SU-DHL-6 (cell line): ENCODE results near the gene NANOS2.

ENCODE experiments used
- H2AFZ ChIP-seq: fragments of 200-600 bp; sonication (generic); 2 replicates; pipeline ENCODE4 v1.6.1; 2014; ENCODE audit warnings: low read depth, mild to moderate bottlenecking, moderate library complexity, mixed read lengths, antibody characterized with exemption, low read length; ENCODE audit not compliant: severe bottlenecking
- H3F3A ChIP-seq: fragments of 200-600 bp; shearing (Covaris generic); 2 replicates; pipeline ENCODE4 v1.6.0; 2016; ENCODE audit warnings: antibody characterized with exemption, mild to moderate bottlenecking; ENCODE audit not compliant: insufficient read depth
- H3K27ac ChIP-seq: fragments of 200-600 bp; sonication (generic); 2 replicates; pipeline ENCODE4 v1.5.1; 2016; ENCODE audit warnings: low read depth, mild to moderate bottlenecking, low read length, moderate library complexity, mixed read lengths
- H3K27me3 ChIP-seq: fragments of 200-600 bp; sonication (generic), shearing (Covaris generic); 2 replicates; pipeline ENCODE4 v1.6.0; 2014; ENCODE audit warnings: mild to moderate bottlenecking, low read length
- H3K36me3 ChIP-seq: fragments of 200-600 bp; sonication (generic); 2 replicates; pipeline ENCODE4 v1.6.1; 2014; ENCODE audit warnings: mild to moderate bottlenecking, low read length, mixed read lengths
- H3K4me2 ChIP-seq: fragments of 300-600, 200-600 bp; shearing (Covaris generic), sonication (generic); 2 replicates; pipeline ENCODE4 v1.6.0; 2014; ENCODE audit warnings: low read length, low read depth, mild to moderate bottlenecking; ENCODE audit not compliant: poor library complexity, severe bottlenecking
- H3K4me3 ChIP-seq: fragments of 200-600 bp; sonication (generic); 2 replicates; pipeline ENCODE4 v1.5.1; 2014; ENCODE audit warnings: antibody characterized with exemption, low read length, mild to moderate bottlenecking, mixed read lengths; ENCODE audit not compliant: insufficient read depth, poor library complexity, severe bottlenecking
- H3K79me2 ChIP-seq: fragments of 200-600 bp; sonication (generic); 2 replicates; pipeline ENCODE4 v1.6.1; 2014; ENCODE audit warnings: mild to moderate bottlenecking, low read length, moderate library complexity; ENCODE audit not compliant: insufficient read depth
- H3K9ac ChIP-seq: fragments of 200-600 bp; sonication (generic); 2 replicates; pipeline ENCODE4 v1.7.0; 2014; ENCODE audit warnings: mild to moderate bottlenecking, low read length
- H3K9me2 ChIP-seq: fragments of 200-600 bp; sonication (generic); replicated peaks from 2 replicates; pipeline ENCODE4 v1.6.1; 2014; ENCODE audit warnings: low read length; ENCODE audit not compliant: insufficient read depth
- H3K9me3 ChIP-seq: fragments of 200-600 bp; sonication (generic); 2 replicates; pipeline ENCODE4 v1.6.1; 2014; ENCODE audit warnings: low read length, mixed read lengths; ENCODE audit not compliant: insufficient read depth
- H4K20me1 ChIP-seq: fragments of 200-600 bp; sonication (generic); 2 replicates; pipeline ENCODE4 v1.6.1; 2014; ENCODE audit warnings: low read depth, mild to moderate bottlenecking, antibody characterized with exemption, low read length, moderate library complexity, mixed read lengths
- CTCF ChIP-seq: fragments of 200-600 bp; sonication (generic); IDR thresholded peaks from one replicate; pipeline ENCODE4 v1.5.1; 2017; ENCODE audit warnings: antibody characterized with exemption, mild to moderate bottlenecking, low read length, moderate library complexity; ENCODE audit not compliant: insufficient read depth, poor library complexity, severe bottlenecking
- EZH2phosphoT487 ChIP-seq: fragments of 200-600 bp; sonication (generic), shearing (Covaris generic); conservative IDR thresholded peaks from 2 replicates; pipeline ENCODE4 v1.6.1; 2018; ENCODE audit warnings: mild to moderate bottlenecking, antibody characterized with exemption, low read length, moderate library complexity, mixed read lengths

Gene NANOS2

DNA sequence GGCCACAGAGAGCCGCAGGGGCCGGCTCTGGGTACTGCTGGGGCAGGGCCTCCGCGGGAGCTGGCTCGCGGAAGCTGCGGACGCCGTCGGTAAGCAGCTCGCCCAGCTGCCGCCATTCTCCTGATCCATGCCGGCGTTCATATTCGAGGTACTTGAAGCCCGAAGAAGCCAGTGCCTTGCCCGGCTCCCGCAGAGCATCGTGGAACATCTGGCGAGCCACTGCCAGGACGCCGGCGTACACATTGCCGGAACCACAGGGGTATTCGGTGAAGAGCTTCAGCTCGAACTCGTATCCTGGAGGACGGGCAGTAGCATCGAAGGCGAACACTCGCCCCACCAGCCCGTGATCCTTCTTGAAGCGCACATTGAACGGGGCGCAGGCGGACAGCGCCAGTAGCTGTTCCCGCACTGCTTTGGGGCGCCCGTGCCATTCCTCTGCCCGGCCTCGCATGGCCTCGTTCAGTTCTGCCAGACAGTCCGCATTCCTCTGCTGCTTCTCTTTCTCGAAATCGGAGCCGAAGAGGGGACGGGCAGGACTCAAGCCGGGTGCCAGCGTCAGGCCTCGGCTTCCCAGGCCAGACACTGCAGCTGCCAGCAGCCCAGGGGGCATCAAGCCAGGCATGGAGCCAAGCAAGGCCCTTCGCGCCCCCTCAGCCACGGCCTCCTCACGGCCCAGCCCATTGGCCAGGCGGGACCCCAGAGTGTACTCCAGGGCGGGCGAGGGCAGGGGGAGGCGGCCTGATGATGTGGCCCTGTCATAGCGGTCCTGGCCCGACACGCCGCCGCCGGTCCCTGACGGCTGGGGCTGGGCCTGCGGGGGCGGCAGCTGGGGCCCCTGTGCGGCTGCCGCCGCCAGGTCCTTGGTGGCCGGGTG is 29.7 kb downstream of the NANOS2 start:
- Histone ChIP-seq H3K4me2 (peak overlapping the region; percentile 86), H3K36me3 (no peaks in the 10 kb centered on the region), H3K9me2 (no peaks in the 10 kb centered on the region), H3K9me3 (no peaks in the 10 kb centered on the region), H2AFZ (no peak overlapping the region), H3K4me3 (peak overlapping the region; percentile 79), H4K20me1 (no peaks in the 10 kb centered on the region), H3F3A (peaks cover 18% of the 10 kb centered on the region), H3K79me2 (peaks cover 12% of the 10 kb centered on the region; the same call in 1 of the 2 replicates), H3K27me3 (no peaks in the 10 kb centered on the region), H3K9ac (peak overlapping the region; percentile 87), H3K27ac (peak overlapping the region; percentile 78)
- TF ChIP-seq CTCF (no peak), EZH2phosphoT487 (no peak)

- Histone ChIP-seq H3K27ac (no peak overlapping the region), H3F3A (peaks cover 10% of the 10 kb centered on the region), H2AFZ (no peak overlapping the region), H3K9me3 (no peaks in the 10 kb centered on the region), H3K4me3 (peak overlapping the region; percentile 39), H3K9me2 (no peaks in the 10 kb centered on the region), H3K9ac (no peak overlapping the region), H3K4me2 (peak overlapping the region; percentile 50), H4K20me1 (no peaks in the 10 kb centered on the region), H3K36me3 (no peaks in the 10 kb centered on the region), H3K27me3 (no peaks in the 10 kb centered on the region), H3K79me2 (peaks cover 12% of the 10 kb centered on the region; the same call in 1 of the 2 replicates)
- TF ChIP-seq EZH2phosphoT487: no peak
- no peak for TF ChIP-seq CTCF
These were observed 30.5 kb downstream of the NANOS2 start for GRCh38 chr19:45883881-45884681.

DNA sequence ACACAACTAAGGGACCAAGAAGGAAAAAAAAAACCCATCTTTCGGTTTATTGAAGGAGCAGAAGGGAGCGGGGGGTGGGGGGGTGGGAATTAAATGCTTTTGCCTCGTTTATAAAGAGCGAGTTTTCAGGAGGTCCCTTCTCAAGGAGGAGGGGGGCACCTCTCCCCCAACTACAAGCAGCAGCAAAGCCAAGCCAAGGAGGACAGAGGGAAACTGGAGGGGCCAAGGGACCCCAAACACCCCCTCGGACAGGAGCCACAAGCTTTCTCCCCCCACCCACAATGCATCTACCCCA is 31.0 kb downstream of the NANOS2 start:
- Histone ChIP-seq H3K27ac (no peak overlapping the region), H3K27me3 (no peaks in the 10 kb centered on the region), H4K20me1 (no peaks in the 10 kb centered on the region), H3K4me2 (peak overlapping the region; percentile 80), H3K79me2 (peaks cover 12% of the 10 kb centered on the region; the same call in 1 of the 2 replicates), H3F3A (peaks cover 7% of the 10 kb centered on the region), H3K9me2 (no peaks in the 10 kb centered on the region), H3K9me3 (no peaks in the 10 kb centered on the region), H2AFZ (no peak overlapping the region), H3K9ac (no peak overlapping the region; the same call in 1 of the 2 replicates), H3K36me3 (no peaks in the 10 kb centered on the region), H3K4me3 (peak overlapping the region; percentile 39)
- no peak for TF ChIP-seq EZH2phosphoT487
- TF ChIP-seq CTCF: no peak
